GM18858 (cell line): ENCODE measurements around the gene SLC35D3.
"Not testable (repeated sequence)": the region's sequence is repeated elsewhere in the genome, so short reads cannot be mapped to it uniquely, and the experiment has no call there.

Experiments
- ATAC-seq: cut with Tn5 transposase; IDR thresholded peaks from one replicate; pipeline ENCODE4 v1.9.1; 2021; ENCODE audit not compliant: unreplicated experiment

Gene SLC35D3

GRCh38 chr6:136963259-136963658 lies 41.2 kb downstream of the SLC35D3 start:
- no peak for ATAC-seq

- ATAC-seq: no peak
Measured at GRCh38 chr6:136964398-136964797, 42.3 kb downstream of the SLC35D3 start.

GRCh38 chr6:136967876-136968752 lies 46.0 kb downstream of the SLC35D3 start:
- ATAC-seq: peak; percentile 90

GRCh38 chr6:136968837-136969236 lies 46.7 kb downstream of the SLC35D3 start:
- ATAC-seq: no peak

GRCh38 chr6:136969433-136969832 lies 47.3 kb downstream of the SLC35D3 start:
- ATAC-seq: no peak

- ATAC-seq: no peak
Measured at GRCh38 chr6:136969930-136970329, 47.8 kb downstream of the SLC35D3 start.

- ATAC-seq: no peak
Measured at GRCh38 chr6:136971609-136972008, 49.5 kb downstream of the SLC35D3 start.

- not testable (repeated sequence) for ATAC-seq
Measured at GRCh38 chr6:136973781-136974180, 51.7 kb downstream of the SLC35D3 start.
